KBM-7 (cell line): ENCODE measurements around the gene YPEL1.

ENCODE experiments used
- DNase-seq: peaks from one replicate; pipeline ENCODE4 v3.0.0-alpha.2; 2015
- in situ Hi-C: fragments of 300-500 bp; cut with MboI; formaldehyde crosslinking; loops from 2 replicates; pipeline ENCODE4 v1.14.3; 2020; ENCODE audit warnings: low sequenced_read_pairs, low pct_unique_long_range_greater_than_20kb, mixed read lengths

YPEL1 gene

GRCh38 chr22:21673534-21674321, 61.9 kb downstream of the YPEL1 start:
- in situ Hi-C loops, result no loop called here
- no peak for DNase-seq

- DNase-seq, result no peak
- in situ Hi-C loops, result no loop called here
Observed at GRCh38 chr22:21672107-21672629, 63.4 kb downstream of the YPEL1 start.

GRCh38 chr22:21669026-21669425, 66.6 kb downstream of the YPEL1 start:
- in situ Hi-C loops, result no loop called here
- DNase-seq, result no peak

GRCh38 chr22:21666786-21667185, 68.8 kb downstream of the YPEL1 start:
- in situ Hi-C loops, result no loop called here
- DNase-seq, result no peak

GRCh38 chr22:21665047-21665851, 70.3 kb downstream of the YPEL1 start:
- DNase-seq, result no peak
- in situ Hi-C loops, result no loop called here

- no peak for DNase-seq
- in situ Hi-C loops, result no loop called here
Observed at GRCh38 chr22:21663738-21664137, 71.9 kb downstream of the YPEL1 start.

- in situ Hi-C loops, result no loop called here
- no peak for DNase-seq
Observed at GRCh38 chr22:21661991-21662390, 73.6 kb downstream of the YPEL1 start.

GRCh38 chr22:21660904-21661303, 74.7 kb downstream of the YPEL1 start:
- in situ Hi-C loops, result no loop called here
- no peak for DNase-seq

- in situ Hi-C loops, result no loop called here
- DNase-seq, result peak; percentile 18
Observed at GRCh38 chr22:21659864-21660525, 75.6 kb downstream of the YPEL1 start.

- DNase-seq, result peak; percentile 85
- in situ Hi-C loops, result no loop called here
Observed at GRCh38 chr22:21657360-21658032, 78.1 kb downstream of the YPEL1 start.

GRCh38 chr22:21657020-21657359, 78.6 kb downstream of the YPEL1 start:
- in situ Hi-C loops, result no loop called here
- DNase-seq, result no peak

- no peak for DNase-seq
- in situ Hi-C loops, result no loop called here
Observed at GRCh38 chr22:21652547-21653545, 82.7 kb downstream of the YPEL1 start.

- in situ Hi-C loops, result no loop called here
Observed at GRCh38 chr22:21652010-21652546, 83.5 kb downstream of the YPEL1 start.

GRCh38 chr22:21651521-21652009, 84.0 kb downstream of the YPEL1 start:
- no peak for DNase-seq

More at GRCh38 chr22:21652010-21652546, 83.5 kb downstream of the YPEL1 start:
- peak; percentile 93 for DNase-seq

GRCh38 chr22:21650823-21651520, 84.6 kb downstream of the YPEL1 start:
- DNase-seq, result no peak

More at GRCh38 chr22:21651521-21652009, 84.0 kb downstream of the YPEL1 start:
- in situ Hi-C loops, result no loop called here

GRCh38 chr22:21650280-21650679, 85.3 kb downstream of the YPEL1 start:
- DNase-seq, result peak; percentile 24
- in situ Hi-C loops, result no loop called here

More at GRCh38 chr22:21650823-21651520, 84.6 kb downstream of the YPEL1 start:
- in situ Hi-C loops, result no loop called here
